ENCODE results near the gene AUTS2.

AUTS2 gene

DNA sequence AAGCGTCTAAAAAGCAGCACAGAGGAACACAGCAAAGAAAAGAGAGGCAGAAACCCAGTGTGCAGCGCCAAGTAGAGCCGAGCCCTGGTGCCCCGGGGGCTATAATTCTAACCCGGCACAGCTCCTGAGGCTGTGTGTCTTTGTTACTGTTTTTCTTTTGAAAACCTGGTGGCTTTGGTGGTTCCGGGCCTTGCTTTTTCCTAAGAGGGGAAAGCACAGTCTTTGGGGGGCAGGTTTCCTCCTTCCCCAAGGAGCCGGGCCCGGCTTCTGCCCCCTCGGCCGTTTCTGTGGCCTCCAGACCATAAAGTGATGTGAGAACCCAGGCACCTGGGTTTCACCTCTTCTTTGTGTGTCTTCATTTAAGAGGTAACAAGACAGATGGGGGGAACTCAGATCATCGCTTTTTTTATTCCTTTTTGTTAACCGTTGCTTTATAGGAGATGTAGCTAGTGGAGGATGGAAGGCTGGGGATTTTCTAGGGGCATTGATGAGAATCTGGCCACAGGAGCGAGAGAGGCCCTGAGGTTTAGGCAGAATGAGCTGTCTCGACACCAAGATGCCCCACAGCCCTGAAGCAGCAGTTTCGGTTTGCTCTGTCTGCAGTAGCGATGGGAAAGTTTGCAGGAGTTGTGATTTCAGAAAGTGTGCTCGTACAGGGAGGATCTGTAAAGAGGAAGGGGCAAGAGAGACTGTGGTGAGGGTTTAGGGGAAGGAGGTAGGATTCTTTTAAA is 1165.9 kb downstream of the AUTS2 start:
- Histone ChIP-seq H3K79me2 (ENCODE audit: control insufficient read depth, insufficient read depth, low read length) (peaks cover 6% of the 10 kb centered on the region), H2BK15ac (replicated peaks; ENCODE audit: low read depth) (no peak overlapping the region), H2BK5ac (ENCODE audit: low read length) (no peak overlapping the region), H3K4me2 (ENCODE audit: low read length) (no peak overlapping the region), H3K9ac (ENCODE audit: low read length) (no peak overlapping the region), H4K8ac (ENCODE audit: low read depth, low read length) (no peak overlapping the region), H3K36me3 (ENCODE audit: control insufficient read depth, insufficient read depth, low read length) (peaks cover 2% of the 10 kb centered on the region), H3K18ac (ENCODE audit: low read length) (no peak overlapping the region), H3K4me3 (ENCODE audit: low read length) (no peak overlapping the region), H3K79me1 (ENCODE audit: low read length) (peaks cover 12% of the 10 kb centered on the region), H3K4ac (ENCODE audit: low read depth, low read length) (no peak overlapping the region), H3K4me1 (ENCODE audit: control insufficient read depth, low read depth, low read length) (no peaks in the 10 kb centered on the region), H2BK120ac (ENCODE audit: low read depth, low read length) (no peak overlapping the region), H3K56ac (ENCODE audit: low read length) (no peak overlapping the region), H3K27me3 (ENCODE audit: insufficient read depth, low read length, poor library complexity) (no peaks in the 10 kb centered on the region), H4K5ac (ENCODE audit: low read length) (no peak overlapping the region), H3K27ac (ENCODE audit: low read depth, low read length) (no peak overlapping the region), H2AK5ac (ENCODE audit: low read length) (no peak overlapping the region), H3K23ac (ENCODE audit: low read length) (no peak overlapping the region)
- WGBS (ENCODE audit: extremely low coverage, insufficient coverage, low lambda C conversion rate): no CpG with 5 or more reads among the region's 17 CpGs
- DNase-seq: no peak

DNA sequence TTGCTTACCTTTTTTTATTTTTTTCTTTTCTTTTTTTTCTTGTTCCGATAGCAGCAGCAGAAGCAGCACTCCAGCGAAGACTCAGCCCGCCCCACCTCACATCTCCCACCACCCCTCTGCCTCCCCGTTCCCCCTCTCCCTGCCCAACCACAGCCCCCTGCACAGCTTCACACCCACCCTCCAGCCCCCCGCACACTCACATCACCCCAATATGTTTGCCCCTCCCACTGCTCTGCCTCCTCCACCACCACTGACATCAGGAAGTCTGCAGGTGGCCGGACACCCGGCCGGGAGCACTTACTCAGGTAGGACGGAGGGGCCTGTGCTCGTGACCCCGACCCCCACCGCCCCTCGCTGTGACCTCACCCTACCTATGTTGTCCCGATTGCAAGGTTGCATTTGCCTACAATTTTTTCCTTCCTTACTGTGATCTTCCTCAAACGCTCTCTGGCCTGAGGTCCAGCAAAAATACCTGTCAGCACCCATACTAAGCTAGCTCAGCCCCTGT is 1166.5 kb downstream of the AUTS2 start:
- Histone ChIP-seq H3K9ac (ENCODE audit: low read length) (no peak overlapping the region), H2BK15ac (replicated peaks; ENCODE audit: low read depth) (no peak overlapping the region), H3K56ac (ENCODE audit: low read length) (no peak overlapping the region), H2BK5ac (ENCODE audit: low read length) (no peak overlapping the region), H2AK5ac (ENCODE audit: low read length) (no peak overlapping the region), H2BK120ac (ENCODE audit: low read depth, low read length) (no peak overlapping the region), H3K27me3 (ENCODE audit: insufficient read depth, low read length, poor library complexity) (no peaks in the 10 kb centered on the region), H4K5ac (ENCODE audit: low read length) (no peak overlapping the region), H3K18ac (ENCODE audit: low read length) (no peak overlapping the region), H3K27ac (ENCODE audit: low read depth, low read length) (no peak overlapping the region), H3K36me3 (ENCODE audit: control insufficient read depth, insufficient read depth, low read length) (peaks cover 2% of the 10 kb centered on the region), H3K4me1 (ENCODE audit: control insufficient read depth, low read depth, low read length) (no peaks in the 10 kb centered on the region), H3K4ac (ENCODE audit: low read depth, low read length) (no peak overlapping the region), H3K79me1 (ENCODE audit: low read length) (peaks cover 7% of the 10 kb centered on the region), H3K79me2 (ENCODE audit: control insufficient read depth, insufficient read depth, low read length) (peaks cover 2% of the 10 kb centered on the region), H4K8ac (ENCODE audit: low read depth, low read length) (no peak overlapping the region), H3K23ac (ENCODE audit: low read length) (no peak overlapping the region), H3K4me2 (ENCODE audit: low read length) (no peak overlapping the region), H3K4me3 (ENCODE audit: low read length) (no peak overlapping the region)
- WGBS (ENCODE audit: extremely low coverage, insufficient coverage, low lambda C conversion rate): no CpG with 5 or more reads among the region's 15 CpGs
- no peak for DNase-seq

DNA sequence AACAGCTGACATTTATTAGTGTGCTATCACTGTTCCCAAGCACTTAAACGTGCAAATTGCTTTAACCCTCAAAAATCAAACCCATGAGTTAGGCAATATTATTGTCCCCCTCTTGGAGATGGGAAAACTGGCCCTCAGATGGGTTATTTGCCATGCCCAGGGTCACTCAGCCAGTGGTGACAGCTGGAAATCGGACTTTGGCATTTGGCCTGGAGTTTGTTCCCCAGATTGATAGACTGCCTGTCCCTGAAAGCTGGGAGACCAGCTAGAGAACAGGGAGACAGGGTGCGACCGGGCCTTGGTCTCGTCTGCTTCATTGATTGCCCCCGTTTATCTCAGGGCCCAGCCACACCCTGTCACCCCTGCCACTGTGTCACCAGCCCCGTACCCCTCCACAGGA is 1167.4 kb downstream of the AUTS2 start:
- no peak overlapping the region for H3K18ac ChIP-seq (ENCODE audit: low read length)
- no peak overlapping the region for H2BK5ac ChIP-seq (ENCODE audit: low read length)
- no peak overlapping the region for H3K4ac ChIP-seq (ENCODE audit: low read depth, low read length)
- H3K79me1 ChIP-seq (ENCODE audit: low read length): peaks cover 5% of the 10 kb centered on the region
- H3K4me1 ChIP-seq (ENCODE audit: control insufficient read depth, low read depth, low read length): no peaks in the 10 kb centered on the region
- no peak overlapping the region for H3K4me3 ChIP-seq (ENCODE audit: low read length)
- H3K56ac ChIP-seq (ENCODE audit: low read length): no peak overlapping the region
- H2BK15ac ChIP-seq (replicated peaks; ENCODE audit: low read depth): no peak overlapping the region
- H3K4me2 ChIP-seq (ENCODE audit: low read length): no peak overlapping the region
- no peak for DNase-seq
- H3K9ac ChIP-seq (ENCODE audit: low read length): no peak overlapping the region
- no peaks in the 10 kb centered on the region for H3K79me2 ChIP-seq (ENCODE audit: control insufficient read depth, insufficient read depth, low read length)
- H3K27ac ChIP-seq (ENCODE audit: low read depth, low read length): no peak overlapping the region
- WGBS (ENCODE audit: extremely low coverage, insufficient coverage, low lambda C conversion rate): no CpG with 5 or more reads among the region's 7 CpGs
- no peaks in the 10 kb centered on the region for H3K27me3 ChIP-seq (ENCODE audit: insufficient read depth, low read length, poor library complexity)
- H3K36me3 ChIP-seq (ENCODE audit: control insufficient read depth, insufficient read depth, low read length): peaks cover 2% of the 10 kb centered on the region
- no peak overlapping the region for H2AK5ac ChIP-seq (ENCODE audit: low read length)
- H3K23ac ChIP-seq (ENCODE audit: low read length): no peak overlapping the region
- no peak overlapping the region for H4K5ac ChIP-seq (ENCODE audit: low read length)
- H2BK120ac ChIP-seq (ENCODE audit: low read depth, low read length): no peak overlapping the region
- no peak overlapping the region for H4K8ac ChIP-seq (ENCODE audit: low read depth, low read length)

DNA sequence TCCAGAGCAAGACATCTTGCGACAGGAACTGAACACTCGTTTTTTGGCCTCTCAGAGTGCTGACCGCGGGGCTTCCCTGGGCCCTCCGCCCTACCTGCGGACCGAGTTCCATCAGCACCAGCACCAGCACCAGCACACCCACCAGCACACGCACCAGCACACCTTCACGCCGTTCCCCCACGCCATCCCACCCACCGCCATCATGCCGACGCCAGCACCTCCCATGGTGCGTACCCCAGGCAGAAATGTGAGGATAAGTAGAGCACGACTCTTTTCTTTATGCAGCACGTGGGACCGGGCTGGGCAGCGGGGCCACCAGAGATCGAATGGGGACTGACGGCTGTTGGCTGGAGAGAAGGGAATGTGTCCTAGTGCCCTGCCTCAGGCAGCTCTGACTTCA is 1167.8 kb downstream of the AUTS2 start:
- H4K5ac ChIP-seq (ENCODE audit: low read length): no peak overlapping the region
- H2AK5ac ChIP-seq (ENCODE audit: low read length): no peak overlapping the region
- H3K79me1 ChIP-seq (ENCODE audit: low read length): peaks cover 2% of the 10 kb centered on the region
- H3K18ac ChIP-seq (ENCODE audit: low read length): no peak overlapping the region
- peaks cover 2% of the 10 kb centered on the region for H3K36me3 ChIP-seq (ENCODE audit: control insufficient read depth, insufficient read depth, low read length)
- H4K8ac ChIP-seq (ENCODE audit: low read depth, low read length): no peak overlapping the region
- no peak overlapping the region for H2BK15ac ChIP-seq (replicated peaks; ENCODE audit: low read depth)
- H3K4me3 ChIP-seq (ENCODE audit: low read length): no peak overlapping the region
- no peaks in the 10 kb centered on the region for H3K27me3 ChIP-seq (ENCODE audit: insufficient read depth, low read length, poor library complexity)
- no peaks in the 10 kb centered on the region for H3K4me1 ChIP-seq (ENCODE audit: control insufficient read depth, low read depth, low read length)
- H2BK120ac ChIP-seq (ENCODE audit: low read depth, low read length): no peak overlapping the region
- no peak overlapping the region for H3K27ac ChIP-seq (ENCODE audit: low read depth, low read length)
- WGBS (ENCODE audit: extremely low coverage, insufficient coverage, low lambda C conversion rate): no CpG with 5 or more reads among the region's 21 CpGs
- H3K4ac ChIP-seq (ENCODE audit: low read depth, low read length): no peak overlapping the region
- H3K79me2 ChIP-seq (ENCODE audit: control insufficient read depth, insufficient read depth, low read length): no peaks in the 10 kb centered on the region
- H3K23ac ChIP-seq (ENCODE audit: low read length): no peak overlapping the region
- no peak overlapping the region for H3K9ac ChIP-seq (ENCODE audit: low read length)
- DNase-seq: no peak
- no peak overlapping the region for H3K56ac ChIP-seq (ENCODE audit: low read length)
- no peak overlapping the region for H3K4me2 ChIP-seq (ENCODE audit: low read length)
- H2BK5ac ChIP-seq (ENCODE audit: low read length): no peak overlapping the region

DNA sequence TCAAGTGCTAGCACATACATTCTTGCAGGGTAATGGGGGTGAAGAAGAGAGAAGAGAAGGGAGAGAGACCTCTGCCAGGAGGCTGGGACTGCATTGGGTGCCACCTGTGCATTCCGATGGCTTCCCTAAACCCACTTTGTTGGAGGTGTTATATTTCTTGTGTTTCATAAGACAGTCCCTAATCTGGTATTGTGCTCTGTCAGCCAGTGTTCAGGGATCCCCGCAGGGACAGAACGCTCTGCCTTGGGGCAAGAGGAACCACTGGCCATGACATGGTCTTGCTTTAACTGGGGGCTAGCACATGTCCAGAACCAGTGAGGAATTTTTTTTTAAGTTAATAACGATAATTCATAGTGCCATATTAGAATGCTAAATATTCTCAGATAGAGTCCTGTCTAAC is 1168.4 kb downstream of the AUTS2 start:
- no peak overlapping the region for H3K56ac ChIP-seq (ENCODE audit: low read length)
- no peak overlapping the region for H3K23ac ChIP-seq (ENCODE audit: low read length)
- H3K9ac ChIP-seq (ENCODE audit: low read length): no peak overlapping the region
- H3K4me3 ChIP-seq (ENCODE audit: low read length): no peak overlapping the region
- peaks cover 2% of the 10 kb centered on the region for H3K79me1 ChIP-seq (ENCODE audit: low read length)
- H3K4me2 ChIP-seq (ENCODE audit: low read length): no peak overlapping the region
- H3K36me3 ChIP-seq (ENCODE audit: control insufficient read depth, insufficient read depth, low read length): peaks cover 2% of the 10 kb centered on the region
- H3K27me3 ChIP-seq (ENCODE audit: insufficient read depth, low read length, poor library complexity): no peaks in the 10 kb centered on the region
- no peak overlapping the region for H2BK15ac ChIP-seq (replicated peaks; ENCODE audit: low read depth)
- no peak overlapping the region for H4K5ac ChIP-seq (ENCODE audit: low read length)
- H4K8ac ChIP-seq (ENCODE audit: low read depth, low read length): no peak overlapping the region
- H3K4ac ChIP-seq (ENCODE audit: low read depth, low read length): no peak overlapping the region
- no peak overlapping the region for H2BK5ac ChIP-seq (ENCODE audit: low read length)
- no peaks in the 10 kb centered on the region for H3K4me1 ChIP-seq (ENCODE audit: control insufficient read depth, low read depth, low read length)
- no peak overlapping the region for H3K18ac ChIP-seq (ENCODE audit: low read length)
- H3K79me2 ChIP-seq (ENCODE audit: control insufficient read depth, insufficient read depth, low read length): no peaks in the 10 kb centered on the region
- WGBS (ENCODE audit: extremely low coverage, insufficient coverage, low lambda C conversion rate): no CpG with 5 or more reads among the region's 4 CpGs
- no peak overlapping the region for H2BK120ac ChIP-seq (ENCODE audit: low read depth, low read length)
- no peak overlapping the region for H2AK5ac ChIP-seq (ENCODE audit: low read length)
- no peak overlapping the region for H3K27ac ChIP-seq (ENCODE audit: low read depth, low read length)
- DNase-seq: no peak

DNA sequence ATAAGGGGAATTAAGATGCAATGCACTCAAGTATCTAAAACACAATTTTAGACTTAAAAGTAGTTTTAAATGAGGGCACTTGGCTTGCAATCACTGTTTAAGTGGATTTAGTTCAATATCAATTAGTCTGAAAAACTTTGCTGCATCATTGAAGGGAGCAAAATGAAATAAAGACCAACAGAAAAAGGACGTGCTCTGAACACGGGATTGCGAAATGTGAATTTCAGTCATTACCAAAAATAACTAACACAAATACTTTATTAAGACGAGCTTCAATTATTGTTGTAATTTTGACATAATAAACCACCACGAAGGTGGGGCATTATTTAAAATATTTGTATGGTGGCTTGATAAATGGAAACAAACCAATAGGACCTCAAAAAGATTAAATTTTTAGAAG is 1171.9 kb downstream of the AUTS2 start:
- WGBS (ENCODE audit: extremely low coverage, insufficient coverage, low lambda C conversion rate): no CpG with 5 or more reads among the region's 5 CpGs
- H3K4me3 ChIP-seq (ENCODE audit: low read length): no peak overlapping the region

More for the DNA sequence above, 1171.9 kb downstream of the AUTS2 start:
- Histone ChIP-seq H2BK120ac (ENCODE audit: low read depth, low read length) (no peak overlapping the region), H3K79me1 (ENCODE audit: low read length) (no peaks in the 10 kb centered on the region), H3K18ac (ENCODE audit: low read length) (no peak overlapping the region), H3K27ac (ENCODE audit: low read depth, low read length) (no peak overlapping the region), H2BK5ac (ENCODE audit: low read length) (no peak overlapping the region), H4K5ac (ENCODE audit: low read length) (no peak overlapping the region), H4K8ac (ENCODE audit: low read depth, low read length) (no peak overlapping the region), H3K56ac (ENCODE audit: low read length) (no peak overlapping the region), H3K36me3 (ENCODE audit: control insufficient read depth, insufficient read depth, low read length) (peaks cover 2% of the 10 kb centered on the region), H3K79me2 (ENCODE audit: control insufficient read depth, insufficient read depth, low read length) (no peaks in the 10 kb centered on the region), H3K27me3 (ENCODE audit: insufficient read depth, low read length, poor library complexity) (no peaks in the 10 kb centered on the region), H2AK5ac (ENCODE audit: low read length) (no peak overlapping the region), H3K4me1 (ENCODE audit: control insufficient read depth, low read depth, low read length) (no peaks in the 10 kb centered on the region), H3K4me2 (ENCODE audit: low read length) (no peak overlapping the region), H3K23ac (ENCODE audit: low read length) (no peak overlapping the region), H3K9ac (ENCODE audit: low read length) (no peak overlapping the region), H2BK15ac (replicated peaks; ENCODE audit: low read depth) (no peak overlapping the region), H3K4ac (ENCODE audit: low read depth, low read length) (no peak overlapping the region)
- no peak for DNase-seq

Data from mesendoderm (in vitro differentiated cells).